22Rv1 (cell line): ENCODE results near the gene FADS3.

ENCODE experiments used
- H3K27ac ChIP-seq: fragments of 450-650 bp; 2 replicates; pipeline ENCODE4 v1.5.1; 2017
- ZFX ChIP-seq: fragments of 450-650 bp; IDR thresholded peaks from 2 replicates; pipeline ENCODE4 v1.6.1; 2017; ENCODE audit warnings: antibody characterized with exemption, borderline replicate concordance
- TF ChIP-seq, protein P1 (sequence below): fragments of 450-650 bp; IDR thresholded peaks from 2 replicates; pipeline ENCODE4 v1.5.1; 2017; ENCODE audit warnings: mild to moderate bottlenecking

Gene FADS3

DNA sequence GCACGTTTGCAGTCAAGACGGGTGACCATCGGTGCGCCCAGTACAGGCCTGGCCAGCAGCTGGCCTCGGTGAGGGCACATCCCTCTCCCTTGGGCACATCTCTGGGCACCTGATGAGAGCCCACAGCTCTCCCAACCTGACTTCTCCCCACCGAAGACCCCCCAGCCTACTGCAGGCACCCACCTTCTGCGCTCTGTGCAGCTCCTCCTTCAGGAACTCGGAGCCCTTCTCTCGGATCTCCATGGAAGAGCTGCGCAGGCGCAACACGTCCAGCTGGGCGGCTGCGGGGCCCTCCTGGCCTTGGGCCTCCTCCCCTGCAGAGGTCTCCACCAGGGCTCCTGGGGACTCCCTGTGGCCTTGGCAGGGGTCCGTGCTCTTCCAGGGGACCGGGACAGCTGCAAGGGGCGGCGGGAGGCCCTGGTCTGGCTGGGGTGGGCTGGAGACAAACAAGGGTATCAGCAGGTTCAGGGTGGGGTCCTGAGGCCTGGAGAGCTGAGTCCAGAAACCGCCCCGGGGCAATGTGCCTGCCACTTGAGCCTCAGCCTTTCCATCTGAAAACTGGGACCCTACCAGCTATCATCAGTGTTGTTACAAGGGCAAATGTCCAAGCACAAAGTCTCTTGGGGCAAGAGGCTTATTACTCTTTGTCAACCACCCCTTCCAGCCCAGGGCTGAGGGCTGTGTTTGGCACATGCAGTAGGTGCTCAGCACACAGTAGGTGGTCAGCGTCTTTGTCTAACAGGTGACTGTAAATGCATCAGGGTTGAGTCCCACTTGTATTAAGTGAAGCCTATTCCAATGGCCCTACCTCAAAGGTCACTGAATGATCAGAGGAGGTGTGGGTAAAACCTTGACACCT lies 16.8 kb upstream of the FADS3 start:
- TF ChIP-seq, protein P1, sequence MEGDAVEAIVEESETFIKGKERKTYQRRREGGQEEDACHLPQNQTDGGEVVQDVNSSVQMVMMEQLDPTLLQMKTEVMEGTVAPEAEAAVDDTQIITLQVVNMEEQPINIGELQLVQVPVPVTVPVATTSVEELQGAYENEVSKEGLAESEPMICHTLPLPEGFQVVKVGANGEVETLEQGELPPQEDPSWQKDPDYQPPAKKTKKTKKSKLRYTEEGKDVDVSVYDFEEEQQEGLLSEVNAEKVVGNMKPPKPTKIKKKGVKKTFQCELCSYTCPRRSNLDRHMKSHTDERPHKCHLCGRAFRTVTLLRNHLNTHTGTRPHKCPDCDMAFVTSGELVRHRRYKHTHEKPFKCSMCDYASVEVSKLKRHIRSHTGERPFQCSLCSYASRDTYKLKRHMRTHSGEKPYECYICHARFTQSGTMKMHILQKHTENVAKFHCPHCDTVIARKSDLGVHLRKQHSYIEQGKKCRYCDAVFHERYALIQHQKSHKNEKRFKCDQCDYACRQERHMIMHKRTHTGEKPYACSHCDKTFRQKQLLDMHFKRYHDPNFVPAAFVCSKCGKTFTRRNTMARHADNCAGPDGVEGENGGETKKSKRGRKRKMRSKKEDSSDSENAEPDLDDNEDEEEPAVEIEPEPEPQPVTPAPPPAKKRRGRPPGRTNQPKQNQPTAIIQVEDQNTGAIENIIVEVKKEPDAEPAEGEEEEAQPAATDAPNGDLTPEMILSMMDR: no peak
- TF ChIP-seq ZFX: no peak
- no peak overlapping the region for H3K27ac ChIP-seq

DNA sequence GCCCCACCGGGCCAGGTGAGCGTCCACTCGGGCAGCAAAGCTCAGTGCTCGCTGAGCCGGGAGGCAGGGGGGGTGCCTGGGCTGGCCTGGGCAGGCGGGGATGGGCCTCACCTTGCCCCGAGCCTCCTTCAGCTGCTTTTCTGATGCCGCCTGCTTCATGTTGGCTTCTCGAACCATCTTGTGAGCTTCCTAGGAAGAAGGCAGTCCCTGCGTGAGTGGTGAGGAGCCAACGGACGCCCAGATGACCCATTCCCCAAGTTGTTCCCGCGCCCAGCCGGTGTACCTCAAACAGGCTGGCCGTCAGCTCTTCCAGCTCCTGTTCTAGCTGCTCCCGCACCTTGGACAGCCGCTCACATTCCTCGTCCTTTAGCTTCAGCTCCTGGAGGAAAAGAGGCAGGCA lies 15.9 kb upstream of the FADS3 start:
- H3K27ac ChIP-seq: no peak overlapping the region
- no peak for TF ChIP-seq ZFX
- TF ChIP-seq, protein P1: no peak

- no peak for TF ChIP-seq ZFX
- TF ChIP-seq, protein P1: no peak
- no peak overlapping the region for H3K27ac ChIP-seq
Observed at GRCh38 chr11:61906522-61906909, 15.2 kb upstream of the FADS3 start.

- TF ChIP-seq, protein P1: no peak
- no peak for TF ChIP-seq ZFX
- H3K27ac ChIP-seq: no peak overlapping the region
Observed at GRCh38 chr11:61905801-61906521, 14.6 kb upstream of the FADS3 start.

DNA sequence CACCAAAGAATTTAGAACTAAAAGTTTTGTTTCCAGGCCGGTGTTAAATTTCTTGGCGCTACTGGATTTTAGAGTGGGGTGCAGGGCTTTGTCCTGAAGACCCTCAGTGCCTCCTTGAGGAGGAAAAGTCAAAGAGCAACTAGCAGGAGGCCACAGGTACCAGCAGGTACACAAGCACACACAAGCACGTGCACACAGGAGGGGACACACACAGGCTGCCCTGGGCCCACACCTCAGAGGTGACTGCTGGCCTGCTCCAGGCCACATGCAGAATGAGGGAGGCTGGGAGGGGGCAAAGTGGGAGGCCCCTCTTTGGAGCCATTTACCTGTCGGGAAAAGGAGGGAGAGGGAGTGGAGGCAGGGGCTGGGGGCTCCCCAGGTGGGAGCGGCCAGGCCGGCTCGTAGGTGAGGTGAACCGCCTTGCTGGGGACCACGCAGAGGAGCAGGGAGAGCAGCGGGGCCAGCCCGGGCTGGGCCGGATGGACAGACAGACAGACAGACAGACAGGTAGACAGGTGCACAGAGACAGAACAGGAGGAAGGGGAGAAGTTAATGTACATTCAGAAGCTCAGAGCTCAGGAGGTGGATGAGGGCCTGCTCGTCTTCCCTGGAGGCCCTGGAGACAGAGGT lies 13.8 kb upstream of the FADS3 start:
- no peak for TF ChIP-seq ZFX
- no peak overlapping the region for H3K27ac ChIP-seq

DNA sequence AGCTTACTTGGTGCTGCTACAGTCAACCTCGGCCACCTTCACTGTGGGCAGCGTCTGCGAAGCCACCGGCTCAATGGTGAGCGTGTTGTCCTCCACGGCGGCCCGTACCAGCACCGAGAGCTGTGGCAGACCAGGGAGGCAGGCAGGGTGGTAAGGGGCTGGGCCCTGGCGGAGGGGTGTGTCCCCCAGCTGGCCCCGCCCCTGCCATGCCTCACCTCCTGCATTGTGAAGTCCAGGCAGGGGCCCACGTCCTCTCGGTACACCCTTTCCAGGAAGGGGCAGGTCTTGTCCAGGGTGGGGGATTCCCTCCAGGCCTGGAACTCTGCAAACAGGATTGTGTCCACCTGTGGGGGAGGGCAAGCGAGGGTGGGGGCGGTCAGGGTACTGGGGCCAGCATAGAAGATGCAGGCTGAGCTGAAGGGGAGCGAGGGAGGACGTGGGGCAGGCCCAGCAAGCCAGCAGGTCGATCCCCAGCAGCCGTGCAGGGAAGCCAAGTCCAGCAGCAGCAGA lies 13.2 kb upstream of the FADS3 start:
- TF ChIP-seq, protein P1: no peak
- TF ChIP-seq ZFX: no peak

DNA sequence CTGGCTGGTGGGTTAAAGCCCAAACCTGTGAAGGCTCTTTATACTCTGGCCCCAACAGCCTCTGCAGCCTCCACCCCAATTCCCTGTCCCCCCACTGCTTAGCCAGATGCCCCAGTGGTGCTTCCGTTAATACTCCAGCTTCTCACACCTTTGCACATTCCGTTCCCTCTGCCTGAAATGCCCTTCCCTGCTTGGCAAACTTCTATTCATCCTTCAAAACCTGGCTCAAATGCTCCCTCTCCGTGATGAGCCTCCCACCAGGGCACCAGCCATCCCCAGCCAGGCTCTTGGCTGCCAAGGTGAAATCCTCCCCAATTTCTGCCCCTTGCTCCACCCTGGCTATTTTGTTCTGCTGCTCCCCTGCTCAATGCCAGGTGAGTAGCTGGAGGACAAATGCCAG lies 12.5 kb upstream of the FADS3 start:
- H3K27ac ChIP-seq: no peak overlapping the region
- TF ChIP-seq, protein P1: no peak
- no peak for TF ChIP-seq ZFX

More for the DNA sequence above, 13.2 kb upstream of the FADS3 start:
- H3K27ac ChIP-seq: no peak overlapping the region
